22Rv1 (cell line): ENCODE results near the gene TXNDC11.

Experiments
- ZFX ChIP-seq: fragments of 450-650 bp; IDR thresholded peaks from 2 replicates; pipeline ENCODE4 v1.6.1; 2017; ENCODE audit warnings: antibody characterized with exemption, borderline replicate concordance
- TF ChIP-seq, protein P1 (sequence below): fragments of 450-650 bp; IDR thresholded peaks from 2 replicates; pipeline ENCODE4 v1.5.1; 2017; ENCODE audit warnings: mild to moderate bottlenecking

DNA sequence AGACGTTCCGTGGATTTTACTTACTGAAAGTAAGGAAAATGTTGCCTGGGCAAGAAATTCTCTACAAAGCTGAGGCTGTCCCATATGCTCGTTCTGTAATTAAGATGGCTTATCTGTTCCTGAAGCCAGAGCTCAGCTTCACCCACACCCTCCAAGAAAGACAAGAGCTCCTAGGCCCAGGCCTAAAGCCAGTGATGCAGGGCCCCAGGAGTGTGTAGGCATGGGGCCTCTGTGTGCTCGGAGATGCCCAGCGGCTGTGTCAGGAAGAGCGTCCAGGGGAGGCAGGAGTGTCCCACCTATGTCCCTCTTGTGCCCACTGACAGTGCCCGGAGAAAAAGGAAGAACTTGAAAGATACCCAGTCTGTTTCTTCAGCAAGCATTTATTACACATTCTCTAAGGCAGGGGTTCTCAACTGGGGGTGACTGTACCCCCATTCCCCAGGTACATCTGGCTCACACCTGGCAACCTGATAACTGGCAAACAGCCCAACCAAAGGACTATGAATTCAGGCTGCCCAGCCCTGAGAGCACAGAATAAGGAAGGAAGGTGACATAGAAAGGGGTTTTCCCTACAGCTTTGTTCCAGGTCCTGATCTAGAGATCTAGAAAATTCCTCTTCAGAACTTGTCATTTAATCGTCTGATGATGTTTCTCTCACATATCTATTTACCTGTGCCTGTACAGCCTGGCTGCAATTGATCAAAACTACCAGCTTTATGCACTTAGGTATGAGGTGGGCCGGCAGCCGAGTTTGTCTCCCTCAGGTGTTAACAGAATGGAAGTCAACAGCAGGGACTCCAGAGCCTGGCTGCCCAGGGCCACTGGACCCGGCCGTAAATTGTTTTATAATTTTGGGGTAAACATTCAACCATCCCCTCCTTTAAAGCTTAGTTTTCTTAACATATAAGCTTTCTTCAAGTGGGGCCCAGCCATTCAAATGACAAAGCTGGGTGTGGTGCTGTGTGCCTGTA lies 62.4 kb downstream of the TXNDC11 start:
- TF ChIP-seq, protein P1, sequence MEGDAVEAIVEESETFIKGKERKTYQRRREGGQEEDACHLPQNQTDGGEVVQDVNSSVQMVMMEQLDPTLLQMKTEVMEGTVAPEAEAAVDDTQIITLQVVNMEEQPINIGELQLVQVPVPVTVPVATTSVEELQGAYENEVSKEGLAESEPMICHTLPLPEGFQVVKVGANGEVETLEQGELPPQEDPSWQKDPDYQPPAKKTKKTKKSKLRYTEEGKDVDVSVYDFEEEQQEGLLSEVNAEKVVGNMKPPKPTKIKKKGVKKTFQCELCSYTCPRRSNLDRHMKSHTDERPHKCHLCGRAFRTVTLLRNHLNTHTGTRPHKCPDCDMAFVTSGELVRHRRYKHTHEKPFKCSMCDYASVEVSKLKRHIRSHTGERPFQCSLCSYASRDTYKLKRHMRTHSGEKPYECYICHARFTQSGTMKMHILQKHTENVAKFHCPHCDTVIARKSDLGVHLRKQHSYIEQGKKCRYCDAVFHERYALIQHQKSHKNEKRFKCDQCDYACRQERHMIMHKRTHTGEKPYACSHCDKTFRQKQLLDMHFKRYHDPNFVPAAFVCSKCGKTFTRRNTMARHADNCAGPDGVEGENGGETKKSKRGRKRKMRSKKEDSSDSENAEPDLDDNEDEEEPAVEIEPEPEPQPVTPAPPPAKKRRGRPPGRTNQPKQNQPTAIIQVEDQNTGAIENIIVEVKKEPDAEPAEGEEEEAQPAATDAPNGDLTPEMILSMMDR = no peak
- no peak for TF ChIP-seq ZFX
